Retinal pigment epithelial cell (primary cell): ENCODE results near the gene SSH2.
"Not testable (repeated sequence)": the region's sequence is repeated elsewhere in the genome, so short reads cannot be mapped to it uniquely, and the experiment has no call there.

Experiments used
- DNase-seq: peaks from one replicate; pipeline ENCODE4 v3.0.0-alpha.2; 2010; ENCODE audit warnings: low read depth
- H3K4me3 ChIP-seq: 2 replicates; pipeline ENCODE4 v1.5.1; 2011; ENCODE audit warnings: mild to moderate bottlenecking, low read length, control low read depth, moderate library complexity
- CTCF ChIP-seq: conservative IDR thresholded peaks from 2 replicates; pipeline ENCODE4 v1.5.1; 2011; ENCODE audit warnings: low read depth, low read length, control low read depth, inconsistent platforms

Gene SSH2

GRCh38 chr17:29652976-29653375 lies 277.1 kb downstream of the SSH2 start:
- H3K4me3 ChIP-seq = no peak overlapping the region
- DNase-seq = no peak
- no peak for TF ChIP-seq CTCF

DNA sequence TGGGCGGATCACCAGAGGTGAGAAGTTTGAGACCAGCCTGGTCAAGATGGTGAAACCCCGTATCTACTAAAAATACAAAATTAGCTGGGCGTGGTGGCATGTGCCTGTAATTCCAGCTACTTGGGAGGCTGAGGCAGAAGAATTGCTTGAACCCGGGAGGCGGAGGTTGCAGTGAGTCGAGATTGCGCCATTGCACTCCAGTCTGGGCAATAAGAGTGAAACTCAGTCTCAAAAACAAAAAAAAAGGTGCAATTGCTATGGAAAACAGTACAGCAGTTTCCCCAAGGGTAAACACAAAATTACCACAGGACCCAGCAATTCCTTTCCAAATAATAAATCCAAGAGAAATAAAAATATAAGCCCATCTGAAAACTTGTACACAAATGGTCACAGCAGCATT lies 278.1 kb downstream of the SSH2 start:
- DNase-seq, H3K4me3 ChIP-seq: not testable (repeated sequence)

GRCh38 chr17:29650396-29650795 lies 279.6 kb downstream of the SSH2 start:
- H3K4me3 ChIP-seq = no peak overlapping the region
- DNase-seq = no peak
- TF ChIP-seq CTCF = no peak

DNA sequence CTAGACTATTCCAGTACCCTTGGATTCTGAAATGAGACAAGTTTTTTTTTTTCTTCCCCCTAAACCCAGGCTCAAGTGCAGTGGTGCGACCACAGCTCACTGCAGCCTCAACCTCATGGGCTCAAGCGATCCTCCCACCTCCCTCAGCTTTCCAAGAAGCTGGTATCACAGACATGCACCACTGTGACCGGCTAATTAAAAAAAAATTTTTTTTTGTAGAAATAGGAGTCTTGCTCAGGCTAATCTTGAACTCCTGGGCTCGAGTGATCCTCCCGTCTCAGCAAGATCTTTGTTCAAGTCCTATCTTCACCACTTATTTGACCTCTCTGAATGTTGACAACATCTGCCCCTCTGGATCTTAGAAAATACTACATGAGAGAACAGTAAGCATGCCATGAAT lies 280.7 kb downstream of the SSH2 start:
- H3K4me3 ChIP-seq = no peak overlapping the region
- no peak for TF ChIP-seq CTCF
- no peak for DNase-seq

DNA sequence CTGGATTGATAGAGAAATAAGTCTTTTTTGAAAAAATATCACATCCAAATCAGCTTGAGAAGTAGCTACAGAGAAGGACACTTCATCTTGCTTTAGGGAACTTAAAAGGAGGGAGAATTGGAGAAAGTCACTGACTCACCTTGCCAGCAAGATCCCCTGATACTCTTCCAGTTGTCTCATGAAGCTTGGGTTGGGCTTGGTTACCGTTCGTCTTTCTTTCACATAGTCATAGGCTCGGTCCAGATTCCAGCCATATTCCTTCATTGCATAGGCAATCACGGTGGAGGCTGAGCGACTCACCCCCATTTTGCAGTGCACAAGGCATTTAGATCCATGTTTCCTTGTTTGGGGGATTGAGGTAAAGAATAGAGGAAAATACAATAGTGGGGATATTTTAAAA lies 282.0 kb downstream of the SSH2 start:
- DNase-seq = no peak
- H3K4me3 ChIP-seq = no peak overlapping the region
- TF ChIP-seq CTCF = no peak

- DNase-seq = no peak
- H3K4me3 ChIP-seq = no peak overlapping the region
These were observed 284.4 kb downstream of the SSH2 start for GRCh38 chr17:29645515-29646051.

GRCh38 chr17:29643817-29644160 lies 286.2 kb downstream of the SSH2 start:
- DNase-seq = no peak
- no peak for TF ChIP-seq CTCF
- no peak overlapping the region for H3K4me3 ChIP-seq

More at GRCh38 chr17:29645515-29646051, 284.4 kb downstream of the SSH2 start:
- no peak for TF ChIP-seq CTCF

GRCh38 chr17:29642171-29642611 lies 287.8 kb downstream of the SSH2 start:
- no peak for DNase-seq
- no peak for TF ChIP-seq CTCF
- H3K4me3 ChIP-seq = no peak overlapping the region
